ENCODE results near the gene GNG7.
"Not testable (repeated sequence)": the region's sequence is repeated elsewhere in the genome, so short reads cannot be mapped to it uniquely, and the experiment has no call there.

GNG7 gene

DNA sequence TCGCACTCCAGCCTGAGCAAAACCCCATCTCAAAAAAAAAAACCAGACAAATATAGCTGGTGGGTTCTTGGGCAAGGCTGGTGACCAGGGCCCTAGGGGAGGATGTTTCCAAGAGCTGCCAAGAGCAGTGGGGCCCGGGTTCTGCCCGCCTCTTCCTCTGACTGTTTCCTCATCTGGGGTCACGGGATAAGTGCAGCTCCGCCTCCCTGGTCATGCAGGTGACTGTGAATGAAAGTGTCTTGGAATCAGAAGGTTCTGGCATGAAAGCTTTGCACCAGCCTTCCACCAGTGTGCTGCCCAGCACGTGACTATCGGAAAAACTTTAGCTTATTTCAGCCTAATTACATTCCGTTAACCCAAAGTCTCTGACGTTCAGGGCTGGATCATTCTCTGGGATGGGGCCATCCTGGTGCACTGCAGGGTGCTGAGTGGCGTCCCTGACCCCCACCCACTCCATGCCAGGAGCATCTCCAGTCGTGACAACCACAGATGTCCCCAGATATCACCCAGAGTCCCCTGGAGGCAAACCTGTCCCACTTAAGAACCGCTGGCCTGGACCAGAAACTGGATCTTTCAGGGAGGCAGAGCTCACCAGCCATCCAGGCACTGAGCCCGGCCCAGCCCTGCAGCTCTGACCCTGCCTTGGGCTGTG, 85.6 kb downstream of the GNG7 start:
- DNase-seq, result no peak

DNA sequence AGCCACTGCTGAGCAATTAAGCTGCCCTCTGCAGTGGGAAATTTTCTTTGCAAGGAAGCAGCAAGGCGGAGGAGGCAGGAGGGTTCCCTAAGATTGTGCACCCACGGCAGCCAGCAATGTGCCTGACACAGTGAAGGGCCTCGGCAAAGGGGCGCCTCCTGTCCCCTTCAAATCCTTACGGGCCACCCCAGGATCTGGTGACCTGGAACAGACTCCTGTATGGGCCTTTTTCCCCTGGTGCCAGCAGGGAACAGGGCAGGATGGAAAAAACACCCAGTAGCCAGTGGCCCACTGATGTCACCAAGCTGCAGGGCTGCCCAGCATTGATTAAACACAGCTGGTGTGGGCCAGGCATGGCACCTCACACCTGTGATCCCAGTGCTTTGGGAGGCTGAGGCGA, 86.7 kb downstream of the GNG7 start:
- no peak for DNase-seq

DNA sequence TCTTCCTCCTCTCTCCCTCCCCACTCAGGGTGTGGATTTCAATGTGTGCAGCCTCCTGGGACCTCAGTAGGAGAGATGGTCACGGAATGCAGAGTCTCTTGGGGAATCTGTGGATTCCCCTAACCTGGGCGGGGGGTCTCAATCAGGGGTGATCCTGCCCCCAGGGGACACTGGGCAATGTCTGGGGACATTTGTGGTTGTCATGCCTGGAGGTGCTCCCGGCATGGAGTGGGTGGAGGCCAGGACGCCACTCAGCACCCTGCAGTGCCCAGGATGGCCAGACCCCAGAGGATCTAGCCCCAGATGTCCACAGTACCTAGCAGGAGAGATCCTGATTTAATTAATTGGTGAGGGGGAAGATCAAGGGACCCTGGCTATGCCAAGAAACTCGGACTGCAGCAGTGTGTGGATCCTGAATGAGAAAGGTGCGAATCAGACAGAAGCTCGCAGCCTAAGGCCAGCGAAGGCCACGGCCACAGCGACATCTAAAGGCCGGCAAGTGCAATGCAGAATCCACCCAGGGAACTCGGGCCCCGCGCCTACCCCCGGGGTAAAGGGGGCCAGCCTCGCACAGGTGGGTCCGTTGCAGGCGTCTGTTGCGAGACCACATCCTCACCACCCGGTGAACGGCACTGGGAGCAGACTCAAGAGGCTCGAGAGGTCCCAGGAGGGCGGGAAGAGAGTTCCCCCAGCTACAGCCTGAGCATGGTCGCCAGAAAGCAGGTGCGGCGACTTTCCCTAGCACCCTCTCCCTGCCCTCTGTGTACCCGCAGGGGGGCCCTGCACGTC, 88.8 kb downstream of the GNG7 start:
- DNase-seq, result peak; percentile 52

DNA sequence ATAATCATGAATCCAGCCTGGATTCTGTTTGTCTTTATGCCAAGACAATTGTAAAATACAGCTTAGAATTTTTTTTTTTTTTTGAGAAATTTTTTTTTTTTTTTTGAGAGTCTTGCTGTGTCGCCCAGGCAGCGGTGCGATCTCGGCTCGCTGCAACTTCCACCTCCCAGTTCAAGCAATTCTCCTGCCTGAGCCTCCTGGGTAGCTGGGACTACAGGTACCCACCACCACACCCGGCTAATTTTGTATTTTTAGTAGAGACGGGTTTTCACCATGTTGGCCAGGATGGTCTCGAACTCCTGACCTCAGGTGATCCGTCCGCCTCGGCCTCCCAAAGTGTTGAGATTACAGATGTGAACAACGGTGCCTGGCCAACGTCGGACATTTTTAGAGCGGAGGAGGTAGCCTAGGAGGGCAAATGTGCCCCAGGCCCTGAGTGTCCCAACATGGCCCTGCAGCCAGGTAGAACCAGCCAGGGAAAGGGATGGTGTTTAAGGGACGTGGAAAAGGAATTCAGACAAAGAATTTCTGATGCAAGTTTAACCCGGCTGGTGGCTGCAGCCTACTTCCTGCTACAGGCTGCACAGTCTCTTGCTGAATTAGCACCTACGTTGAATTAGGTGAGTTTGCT, 89.8 kb downstream of the GNG7 start:
- no peak for DNase-seq

DNA sequence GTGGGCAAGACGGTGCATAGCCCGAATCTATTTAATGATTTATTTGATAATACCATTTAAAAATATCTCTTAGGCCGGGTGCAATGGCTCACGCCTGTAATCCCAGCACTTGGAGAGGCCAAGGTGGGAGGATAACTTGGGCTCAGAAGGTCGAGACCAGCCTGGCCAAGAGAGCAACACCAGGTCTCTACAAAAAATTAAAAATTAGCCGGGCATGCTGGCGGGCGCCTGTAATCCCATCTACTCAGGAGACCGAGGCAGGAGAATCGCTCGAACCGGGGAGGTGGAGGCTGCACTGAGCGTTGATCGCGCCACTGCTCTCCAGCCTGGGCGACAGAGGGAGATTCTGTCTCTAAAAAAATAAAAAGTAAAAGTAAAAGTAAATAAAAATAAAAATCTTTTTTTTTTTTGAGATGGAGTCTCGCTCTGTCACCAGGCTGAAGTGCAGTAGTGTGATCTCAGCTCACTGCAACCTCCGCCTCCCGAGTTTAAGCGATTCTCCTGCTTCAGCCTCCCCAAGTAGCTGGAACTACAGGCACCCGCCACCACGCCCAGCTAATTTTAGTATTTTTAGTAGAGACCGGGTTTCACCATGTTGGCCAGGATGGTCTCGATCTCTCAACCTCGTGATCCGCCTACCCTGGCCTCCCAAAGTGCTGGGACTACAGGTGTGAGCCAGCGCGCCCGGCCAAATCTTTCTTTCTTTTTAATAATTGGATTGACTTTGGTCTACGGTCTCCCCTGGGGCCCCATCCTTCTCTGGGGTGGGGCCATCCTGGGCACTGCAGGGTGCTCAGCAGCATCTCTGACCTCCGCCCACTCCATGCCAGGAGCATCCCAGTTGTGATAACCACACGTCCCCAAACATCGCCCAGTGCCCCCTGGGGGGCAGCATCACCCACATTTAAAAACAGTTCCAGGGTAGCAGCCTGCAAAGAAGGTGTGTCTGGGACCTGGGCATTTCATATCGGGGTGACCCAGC, 90.7 kb downstream of the GNG7 start:
- DNase-seq, result no peak

DNA sequence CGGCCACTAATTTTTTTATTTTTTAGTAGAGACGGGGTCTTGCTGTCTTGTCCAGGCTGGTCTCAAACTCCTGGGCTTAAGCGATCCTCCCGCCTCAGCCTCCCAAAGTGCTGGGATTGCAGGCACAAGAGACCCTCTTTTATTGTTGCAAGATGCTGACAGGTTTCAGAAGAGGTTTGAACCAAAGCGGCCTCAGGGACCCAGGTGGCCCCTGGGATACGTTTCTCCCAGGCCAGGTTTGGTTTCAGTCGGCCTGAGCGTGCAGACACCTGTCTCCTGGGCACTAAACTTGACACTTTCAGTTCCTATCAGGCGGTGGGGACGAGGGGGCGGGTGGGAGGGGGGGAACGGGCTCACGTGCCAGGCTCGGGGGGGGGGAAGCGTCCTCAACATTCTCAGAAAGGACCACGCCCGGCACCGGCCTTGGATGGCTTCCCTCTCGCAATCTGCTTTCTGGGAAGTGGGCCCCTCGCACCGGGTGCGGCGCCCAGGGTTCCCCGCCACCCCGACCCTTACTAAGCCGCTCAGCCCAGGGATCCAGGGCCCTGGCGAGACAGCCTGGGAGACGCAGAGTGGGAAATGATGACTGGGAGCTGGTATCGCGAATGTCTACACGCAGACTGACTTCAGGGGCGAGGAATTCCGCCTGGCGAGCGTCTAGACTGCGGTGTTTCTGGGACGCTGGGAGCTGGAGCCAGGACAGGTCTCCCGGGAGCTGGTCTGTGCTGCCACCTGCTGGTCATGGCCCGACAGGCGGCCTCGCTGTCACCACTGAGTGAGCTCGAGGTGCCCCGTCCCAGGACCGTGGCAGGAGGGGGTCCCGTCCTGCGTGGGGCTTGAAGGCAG, 91.6 kb downstream of the GNG7 start:
- peak; percentile 89 for DNase-seq

DNA sequence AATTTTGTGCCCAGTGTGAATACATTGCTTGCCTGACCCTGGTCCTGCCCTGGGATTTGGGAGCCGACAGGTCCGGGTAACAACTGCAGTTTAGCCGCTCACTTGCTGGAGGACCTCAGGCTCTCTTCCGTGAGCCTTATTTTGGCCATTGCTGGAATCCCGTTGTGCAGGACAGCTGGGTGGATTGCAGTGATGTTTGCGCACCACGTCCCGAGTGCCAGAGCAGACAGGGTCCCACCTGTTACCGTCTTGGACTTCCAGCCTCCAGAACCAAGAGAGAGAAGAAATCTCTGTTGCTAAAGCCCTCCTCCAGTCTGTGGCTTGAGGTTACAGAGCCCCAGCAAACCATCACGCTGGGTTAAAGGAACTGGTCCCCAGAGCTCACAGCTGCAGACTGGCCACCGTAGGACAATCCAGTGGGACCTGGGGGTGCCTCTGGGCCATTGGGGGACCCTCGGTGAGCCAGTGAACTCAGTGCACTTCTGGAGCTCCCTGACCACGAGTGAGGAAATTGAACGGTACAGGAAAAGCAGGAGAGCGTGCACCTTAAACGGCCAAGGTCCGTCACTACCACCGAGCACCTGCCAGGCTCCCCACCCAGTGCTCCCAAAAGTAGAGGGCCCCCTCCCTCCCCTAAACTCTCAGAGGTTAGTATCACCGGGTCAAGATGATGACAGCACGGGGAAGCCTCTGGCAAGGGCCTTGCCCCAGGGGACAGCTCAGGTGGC, 92.9 kb downstream of the GNG7 start:
- no peak for DNase-seq

DNA sequence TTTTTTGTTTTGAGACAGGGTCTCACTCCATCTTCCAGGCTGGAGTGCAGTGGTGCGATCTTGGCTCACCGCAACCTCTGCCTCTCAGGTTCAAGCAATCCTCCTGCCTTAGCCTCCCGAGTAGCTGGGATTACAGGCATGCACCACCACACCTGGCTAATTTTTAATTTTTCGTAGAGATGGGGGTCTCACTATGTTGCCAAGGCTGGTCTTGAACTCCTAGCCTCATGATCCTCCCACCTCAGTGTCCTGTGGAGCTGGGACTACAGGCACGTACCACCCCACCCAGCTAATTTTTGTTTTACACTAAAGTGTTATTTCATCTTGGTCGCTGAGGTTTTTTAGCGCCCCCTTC, 93.5 kb downstream of the GNG7 start:
- not testable (repeated sequence) for DNase-seq

DNA sequence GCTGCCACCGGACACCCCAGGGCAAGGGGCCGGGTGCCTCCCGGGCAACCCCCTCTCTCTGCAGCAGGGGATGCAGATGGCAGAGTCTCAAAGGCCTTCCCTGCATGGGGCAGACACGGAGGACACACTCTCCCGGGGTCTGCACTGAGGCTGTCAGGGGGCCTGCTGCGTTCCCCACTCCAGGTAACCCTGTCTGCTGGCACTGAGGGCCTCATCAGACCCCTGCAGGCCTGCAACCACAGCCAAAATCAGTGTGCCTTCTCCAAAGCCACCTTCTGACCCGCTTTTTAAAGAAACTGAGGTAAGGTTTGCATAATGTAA, 93.9 kb downstream of the GNG7 start:
- no peak for DNase-seq

DNA sequence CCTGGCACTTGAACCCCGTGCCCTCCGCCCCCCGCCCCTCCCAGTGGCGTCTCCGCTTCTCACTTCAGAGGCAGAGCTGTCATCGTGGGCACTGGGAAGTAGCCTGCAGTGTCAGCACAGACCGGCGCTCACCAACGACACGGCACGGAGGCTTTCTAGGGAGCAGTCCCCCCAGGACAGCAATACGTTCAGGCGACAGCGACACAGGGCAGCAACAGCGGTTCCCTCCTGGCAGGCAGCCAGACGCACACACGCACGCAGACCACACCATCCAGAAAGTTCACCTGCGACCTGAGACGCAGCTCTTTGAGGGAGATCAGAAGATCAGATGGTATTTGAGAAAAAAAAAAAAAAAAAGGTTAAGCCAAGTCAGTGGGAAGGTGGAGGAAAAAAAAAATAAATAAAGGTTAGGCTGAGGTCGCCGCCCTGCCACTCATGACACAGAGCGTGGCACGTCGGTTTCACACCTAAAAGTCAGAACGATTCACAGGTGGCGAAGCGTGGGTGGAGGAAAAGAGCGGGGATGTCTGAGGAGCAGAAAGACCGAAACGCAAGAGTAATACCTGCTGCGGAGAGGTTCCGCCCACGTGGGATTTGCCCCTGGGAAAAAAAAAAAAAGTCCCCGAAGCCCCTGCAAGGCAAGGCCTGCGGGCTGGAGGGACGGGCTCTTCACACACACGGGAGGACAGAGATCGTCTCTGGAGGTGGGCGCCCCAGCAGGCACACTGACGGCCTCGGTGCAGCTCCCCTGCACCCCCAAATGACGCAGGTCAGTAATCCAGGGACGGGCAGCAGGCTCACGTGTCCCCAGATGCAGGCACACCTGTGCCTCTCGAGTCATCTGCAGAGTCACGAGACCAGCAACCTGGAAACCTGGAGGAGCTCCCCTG, 94.5 kb downstream of the GNG7 start:
- DNase-seq, result peak; percentile 91

DNA sequence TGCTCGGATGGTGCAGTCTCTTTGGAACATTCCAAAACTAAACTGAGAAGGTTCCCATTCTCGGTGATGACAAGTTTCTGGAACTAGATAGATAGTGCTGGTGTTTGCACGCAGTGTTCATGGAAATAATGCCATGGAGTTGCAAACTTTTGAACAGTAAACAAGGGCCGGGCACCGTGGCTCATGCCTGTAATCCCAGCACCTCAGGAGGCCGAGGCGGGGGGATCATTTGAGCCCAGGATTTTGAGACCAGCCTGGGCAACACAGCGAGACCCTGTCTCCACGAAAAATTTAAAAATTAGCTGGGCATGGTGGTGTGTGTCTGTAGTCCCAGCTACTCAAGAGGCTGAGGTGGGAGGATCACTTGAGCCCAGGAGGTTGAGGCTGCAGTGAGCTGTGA, 95.7 kb downstream of the GNG7 start:
- DNase-seq, result not testable (repeated sequence)

DNA sequence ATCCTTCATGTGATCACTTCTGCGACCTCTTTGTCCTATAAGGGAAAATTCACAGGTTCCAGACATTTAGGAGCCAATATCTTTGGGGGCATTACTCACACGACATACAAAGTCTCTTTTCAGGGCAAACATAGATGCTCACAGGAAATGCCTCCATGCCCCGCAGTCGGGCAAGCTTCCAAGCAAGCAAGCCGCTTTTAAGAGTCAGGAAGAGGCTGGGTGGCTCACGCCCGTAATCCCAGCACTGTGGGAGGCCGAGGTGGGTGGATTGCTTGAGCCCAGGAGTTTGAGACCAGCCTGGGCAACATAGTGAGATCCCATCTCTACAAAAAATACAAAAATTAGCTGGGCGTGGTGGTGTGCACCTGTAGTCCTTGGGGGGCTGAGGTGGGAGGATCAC, 96.6 kb downstream of the GNG7 start:
- not testable (repeated sequence) for DNase-seq

DNA sequence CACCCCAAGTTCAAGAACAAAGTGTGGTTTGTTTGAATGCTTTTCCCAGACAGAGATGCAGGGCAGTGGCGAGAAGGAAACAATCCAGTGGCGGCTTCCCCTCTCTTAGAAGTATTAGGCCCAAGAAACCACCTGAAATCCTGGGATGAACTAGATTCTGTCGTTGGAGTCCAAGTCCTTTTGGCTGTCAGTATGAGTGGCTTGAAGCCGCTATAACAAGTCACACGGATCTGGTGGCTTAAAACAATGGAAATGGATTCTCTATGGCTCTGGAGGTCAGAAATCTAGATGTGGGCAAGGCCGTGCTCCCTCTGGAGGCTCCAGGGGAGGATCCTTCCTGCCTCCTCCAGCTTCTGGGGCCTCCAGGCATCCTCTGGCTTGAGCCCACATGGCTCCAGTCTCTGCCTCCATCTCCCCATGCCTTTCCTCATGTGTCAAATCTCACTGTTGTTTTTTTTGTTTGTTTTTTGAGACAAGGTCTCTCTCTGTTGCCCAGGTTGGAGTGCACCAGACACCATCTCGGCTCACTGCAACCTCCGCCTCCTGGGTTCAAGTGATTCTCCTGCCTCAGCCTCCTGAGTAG, 97.7 kb downstream of the GNG7 start:
- DNase-seq, result no peak

DNA sequence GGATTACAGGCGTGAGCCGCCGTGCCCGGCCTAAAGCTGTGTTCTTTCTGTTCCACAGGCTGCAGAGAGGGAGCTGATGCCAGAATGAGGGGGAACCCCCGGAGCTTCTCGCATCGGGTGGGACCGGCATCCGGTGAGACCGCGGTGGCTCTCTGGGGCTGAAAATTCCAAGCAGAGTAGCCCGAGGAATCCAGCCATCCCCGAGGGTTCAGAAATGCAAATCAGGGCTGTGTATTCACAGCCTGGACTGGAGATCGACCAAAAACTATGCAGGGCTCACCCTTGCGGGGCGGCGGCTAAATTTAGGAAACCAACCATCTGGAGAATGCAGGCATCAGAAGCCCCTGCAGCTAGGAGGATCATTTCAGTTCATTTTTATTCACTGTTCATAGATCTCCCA, 99.2 kb downstream of the GNG7 start:
- DNase-seq, result no peak

DNA sequence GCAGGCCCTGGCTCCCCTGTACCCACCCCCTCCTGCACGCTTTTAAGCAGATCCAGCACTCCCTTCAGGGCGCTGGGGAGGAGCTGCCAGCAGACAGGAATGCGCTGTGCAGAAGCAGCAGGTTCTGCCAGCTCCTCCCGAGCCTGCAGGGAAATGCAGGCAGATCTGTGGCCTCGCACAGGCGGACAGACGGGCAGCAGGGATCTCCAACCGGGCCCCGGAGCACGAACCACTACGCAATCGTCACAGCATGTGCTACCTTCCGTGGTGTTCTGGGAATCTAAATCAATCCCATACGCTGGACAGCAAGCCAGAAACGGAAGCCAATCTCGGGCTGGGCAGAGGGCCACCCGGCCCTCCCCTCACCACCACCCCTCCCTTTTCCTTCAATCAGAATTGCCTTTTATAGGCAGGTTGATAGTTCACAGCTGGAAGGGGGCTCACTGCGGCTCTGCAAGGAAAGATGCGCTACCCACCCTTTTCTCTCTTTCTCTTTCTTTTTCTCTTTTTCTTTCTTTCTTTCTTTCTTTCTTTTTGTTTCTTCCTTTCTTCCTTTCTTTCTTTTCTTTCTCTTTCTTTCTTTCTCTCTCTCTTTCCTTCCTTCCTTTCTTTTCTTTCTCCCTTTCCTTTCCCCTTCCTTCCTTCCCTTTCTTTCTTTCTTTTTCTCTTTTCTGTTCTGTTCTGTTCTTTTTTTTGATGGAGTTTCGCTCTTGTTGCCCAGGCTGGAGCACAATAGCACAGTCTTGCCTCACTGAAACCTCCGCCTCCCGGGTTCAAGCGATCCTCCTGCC, 99.9 kb downstream of the GNG7 start:
- DNase-seq, result no peak

DNA sequence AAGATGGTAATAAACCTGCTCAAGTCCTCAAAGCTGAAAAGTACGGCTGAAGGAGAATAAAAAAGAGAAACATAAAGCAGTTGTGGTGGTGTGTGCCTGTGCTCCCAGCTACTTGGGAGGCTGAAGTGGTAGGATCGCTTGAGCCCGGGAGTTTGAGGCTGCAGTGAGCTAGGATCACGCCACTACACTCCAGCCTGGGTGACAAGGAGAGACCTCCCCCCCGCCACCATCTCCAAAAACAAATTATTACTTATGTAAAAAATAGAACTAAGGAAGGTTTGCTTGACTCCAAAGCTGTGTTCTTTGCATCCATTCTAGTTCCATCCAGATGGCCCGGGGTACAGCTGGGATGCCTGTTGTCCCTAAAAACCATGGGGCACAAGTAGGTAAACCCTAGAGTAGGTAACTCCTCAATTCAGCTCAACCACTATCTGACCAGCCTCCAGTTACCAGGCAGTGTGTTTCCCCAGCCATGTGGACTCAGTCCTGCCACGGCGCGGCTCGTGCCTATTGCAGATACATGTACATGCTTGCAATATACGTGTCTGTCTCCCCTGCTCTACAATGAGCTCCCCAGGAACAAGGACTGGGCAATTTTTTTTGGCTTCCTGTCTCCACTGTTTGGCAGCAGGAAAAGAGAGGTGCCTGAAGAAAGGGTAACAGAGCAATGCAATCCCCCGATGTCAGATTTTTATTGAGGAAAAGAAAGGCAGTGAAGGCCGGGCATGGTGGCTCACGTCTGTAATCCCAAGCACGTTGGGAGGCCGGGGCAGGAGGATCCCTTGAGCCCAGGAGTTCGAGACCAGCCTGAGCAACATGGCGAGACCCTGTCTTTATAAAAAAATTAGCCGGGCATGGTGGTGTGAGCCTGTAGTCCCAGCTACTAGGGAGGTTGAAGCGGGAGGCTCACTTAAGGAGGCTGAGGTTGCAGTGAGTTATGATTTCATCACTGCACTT, 101.3 kb downstream of the GNG7 start:
- DNase-seq, result no peak

DNA sequence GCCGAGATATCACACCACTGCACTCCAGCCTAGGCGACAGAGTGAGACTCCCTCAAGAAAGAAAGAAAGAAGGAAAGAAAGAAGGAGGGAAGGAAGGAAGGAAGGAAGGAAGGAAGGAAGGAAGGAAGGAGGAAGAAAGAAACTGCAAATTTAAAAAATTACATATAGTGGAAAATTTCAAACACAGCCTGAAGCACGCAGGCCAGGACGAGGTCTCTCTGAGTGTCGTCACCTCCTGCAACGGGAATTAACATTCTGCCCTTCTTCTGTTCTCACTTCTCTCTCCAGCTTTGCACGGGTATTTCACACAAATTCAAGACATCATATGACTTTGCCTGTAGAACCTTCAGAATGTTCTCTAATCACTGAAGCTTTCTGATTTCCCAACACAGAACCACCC, 108.2 kb downstream of the GNG7 start:
- no peak for DNase-seq

DNA sequence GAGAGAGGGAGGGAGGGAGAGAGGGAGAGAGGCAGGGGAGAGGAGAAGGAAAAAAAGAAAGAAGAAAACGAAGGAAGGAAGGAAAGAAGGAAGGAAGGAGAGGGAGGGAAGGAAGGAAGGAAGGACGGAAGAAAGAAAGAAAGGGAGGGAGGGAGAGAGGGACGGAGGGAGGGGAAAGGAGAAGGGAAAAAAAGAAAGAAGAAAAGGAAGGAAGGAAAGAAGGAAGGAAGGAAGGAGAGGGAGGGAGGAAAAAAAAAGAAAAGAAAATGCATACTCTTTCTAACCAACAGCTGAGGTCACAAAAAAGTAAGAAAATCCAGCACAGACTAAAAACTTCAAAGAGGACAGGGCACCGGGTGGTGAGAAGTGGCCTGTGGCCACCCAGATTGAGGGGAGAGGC, 109.7 kb downstream of the GNG7 start:
- no peak for DNase-seq

All from activated T-cell treated with anti-CD3 and anti-CD28 coated beads for 4 hours (primary cell).